ENCODE measurements around the gene ATG7.
"Not testable (repeated sequence)": the region's sequence is repeated elsewhere in the genome, so short reads cannot be mapped to it uniquely, and the experiment has no call there.

Gene ATG7

DNA sequence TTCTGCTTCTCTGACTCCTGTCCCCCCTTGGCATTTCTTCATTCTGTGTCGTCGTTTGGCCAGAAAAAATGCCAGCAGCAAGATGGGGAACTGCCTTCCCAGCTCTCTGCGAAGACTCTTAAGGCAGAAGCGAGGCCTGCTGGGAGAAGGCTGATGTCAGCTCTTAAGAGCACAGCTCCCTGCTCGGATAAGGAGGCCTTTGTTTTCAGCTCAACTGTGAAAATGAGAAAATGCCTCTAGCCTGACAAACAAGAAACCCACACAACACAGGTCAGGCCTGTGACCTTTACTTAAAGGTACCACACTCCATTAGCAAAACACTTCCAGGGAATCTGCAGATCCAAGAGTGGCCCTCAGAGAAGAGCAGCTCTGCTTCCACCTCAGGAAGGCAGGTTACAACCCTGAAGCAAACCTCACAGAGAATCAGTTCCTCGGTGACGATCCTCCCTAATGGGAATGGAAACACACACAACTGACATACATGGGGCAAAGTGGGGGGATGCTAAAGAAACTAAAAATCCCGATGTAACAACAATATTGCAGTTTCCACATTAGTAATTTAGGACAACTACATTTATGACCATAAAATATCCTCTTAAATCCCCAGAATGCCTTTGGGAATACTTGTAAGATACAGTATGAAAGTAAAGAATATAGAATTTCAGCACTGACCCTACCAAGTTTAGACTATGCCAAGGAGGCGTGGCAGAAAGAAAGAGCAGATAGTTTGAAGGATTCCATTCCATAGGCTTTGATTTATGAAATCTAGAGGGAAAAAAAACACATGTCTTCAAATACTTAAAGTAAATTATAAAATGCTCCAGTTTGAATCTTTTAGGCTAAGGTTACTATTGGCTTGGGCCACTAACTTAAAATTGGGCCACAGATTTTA, 319.4 kb downstream of the ATG7 start:
- no peaks in the 10 kb centered on the region for H3K27me3 ChIP-seq (ENCODE audit: control insufficient read depth, low read length)
- no peak overlapping the region for H3K27ac ChIP-seq (ENCODE audit: low read depth, low read length)
- no peaks in the 10 kb centered on the region for H3K9me2 ChIP-seq (replicated peaks; ENCODE audit: control insufficient read depth, low read length)
- H3K4me1 ChIP-seq (ENCODE audit: control insufficient read depth, low read length), result peaks cover 81% of the 10 kb centered on the region
- peaks cover 84% of the 10 kb centered on the region for H3K36me3 ChIP-seq (ENCODE audit: control insufficient read depth, low read length)
- peaks cover 37% of the 10 kb centered on the region for H4K20me1 ChIP-seq (ENCODE audit: control insufficient read depth, insufficient read depth, low read depth, low read length)
- no peaks in the 10 kb centered on the region for H3K9me3 ChIP-seq (ENCODE audit: control insufficient read depth, insufficient read depth, low read length)
- peaks cover 2% of the 10 kb centered on the region; the same call in 1 of the 2 replicates for H3F3A ChIP-seq (ENCODE audit: control insufficient read depth, insufficient read depth)
- peaks cover 94% of the 10 kb centered on the region for H3K79me2 ChIP-seq (ENCODE audit: control insufficient read depth, low read length)
- TF ChIP-seq EZH2phosphoT487 (IDR thresholded peaks at IDR 0.05; ENCODE audit: borderline replicate concordance, low read length), result no peak
- TF ChIP-seq, protein P1, sequence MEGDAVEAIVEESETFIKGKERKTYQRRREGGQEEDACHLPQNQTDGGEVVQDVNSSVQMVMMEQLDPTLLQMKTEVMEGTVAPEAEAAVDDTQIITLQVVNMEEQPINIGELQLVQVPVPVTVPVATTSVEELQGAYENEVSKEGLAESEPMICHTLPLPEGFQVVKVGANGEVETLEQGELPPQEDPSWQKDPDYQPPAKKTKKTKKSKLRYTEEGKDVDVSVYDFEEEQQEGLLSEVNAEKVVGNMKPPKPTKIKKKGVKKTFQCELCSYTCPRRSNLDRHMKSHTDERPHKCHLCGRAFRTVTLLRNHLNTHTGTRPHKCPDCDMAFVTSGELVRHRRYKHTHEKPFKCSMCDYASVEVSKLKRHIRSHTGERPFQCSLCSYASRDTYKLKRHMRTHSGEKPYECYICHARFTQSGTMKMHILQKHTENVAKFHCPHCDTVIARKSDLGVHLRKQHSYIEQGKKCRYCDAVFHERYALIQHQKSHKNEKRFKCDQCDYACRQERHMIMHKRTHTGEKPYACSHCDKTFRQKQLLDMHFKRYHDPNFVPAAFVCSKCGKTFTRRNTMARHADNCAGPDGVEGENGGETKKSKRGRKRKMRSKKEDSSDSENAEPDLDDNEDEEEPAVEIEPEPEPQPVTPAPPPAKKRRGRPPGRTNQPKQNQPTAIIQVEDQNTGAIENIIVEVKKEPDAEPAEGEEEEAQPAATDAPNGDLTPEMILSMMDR (IDR thresholded peaks at IDR 0.05; ENCODE audit: low read depth, low read length, poor library complexity, severe bottlenecking), result no peak
- no peak overlapping the region for H3K4me3 ChIP-seq (ENCODE audit: low read length)
- no peak overlapping the region for H3K4me2 ChIP-seq (ENCODE audit: low read length)

DNA sequence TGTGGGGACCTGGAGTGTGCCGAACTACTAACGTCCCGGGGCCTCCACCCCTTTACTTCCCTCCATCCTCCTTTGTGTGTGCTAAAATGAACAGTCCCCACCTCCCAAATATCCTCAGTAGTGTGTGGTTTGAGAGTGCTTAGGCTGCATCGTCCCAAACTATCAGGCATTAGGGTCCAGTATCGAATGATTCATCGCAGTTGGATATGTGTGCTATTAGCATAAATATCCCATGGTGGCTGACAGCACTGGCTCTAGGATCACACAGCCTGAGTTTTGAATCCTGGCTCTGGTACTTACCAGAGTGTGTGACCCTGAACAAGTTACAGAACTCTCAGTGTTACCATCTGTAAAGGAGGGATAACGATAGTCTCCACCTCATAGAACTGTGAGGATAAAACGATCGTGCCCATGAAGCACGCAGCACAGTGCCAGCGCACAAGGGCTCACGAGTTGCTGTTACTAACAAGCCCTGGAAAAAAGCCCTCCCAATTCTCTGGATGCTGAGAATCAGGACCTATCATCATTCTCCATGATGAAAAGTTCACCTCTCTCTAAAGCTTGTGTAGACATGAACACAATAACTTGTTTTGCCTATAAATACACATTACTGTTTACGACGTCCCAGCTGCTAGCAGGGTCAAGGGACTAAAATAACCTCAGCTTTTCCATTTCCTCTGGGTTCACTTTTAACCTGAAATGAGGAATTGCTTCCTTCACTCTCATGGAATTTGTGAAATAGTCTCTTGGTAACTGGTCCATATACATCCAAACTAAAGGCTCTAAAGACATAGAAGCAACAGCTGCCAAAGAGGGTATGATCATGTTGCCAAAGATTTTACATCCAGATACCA, 320.5 kb downstream of the ATG7 start:
- H3K4me2 ChIP-seq (ENCODE audit: low read length), result no peak overlapping the region
- H3K4me3 ChIP-seq (ENCODE audit: low read length), result no peak overlapping the region
- TF ChIP-seq EZH2phosphoT487 (IDR thresholded peaks at IDR 0.05; ENCODE audit: borderline replicate concordance, low read length), result no peak
- TF ChIP-seq, protein P1 (IDR thresholded peaks at IDR 0.05; ENCODE audit: low read depth, low read length, poor library complexity, severe bottlenecking), result no peak
- 0 out of 2 replicates have a peak, but pooled peaks cover 2% of the 10 kb centered on the region for H3F3A ChIP-seq (ENCODE audit: control insufficient read depth, insufficient read depth)
- no peaks in the 10 kb centered on the region for H3K9me2 ChIP-seq (replicated peaks; ENCODE audit: control insufficient read depth, low read length)
- H3K9me3 ChIP-seq (ENCODE audit: control insufficient read depth, insufficient read depth, low read length), result peaks cover 6% of the 10 kb centered on the region; the same call in 1 of the 2 replicates
- peaks cover 87% of the 10 kb centered on the region for H3K36me3 ChIP-seq (ENCODE audit: control insufficient read depth, low read length)
- H3K79me2 ChIP-seq (ENCODE audit: control insufficient read depth, low read length), result peaks cover 94% of the 10 kb centered on the region
- H4K20me1 ChIP-seq (ENCODE audit: control insufficient read depth, insufficient read depth, low read depth, low read length), result peaks cover 37% of the 10 kb centered on the region
- no peaks in the 10 kb centered on the region for H3K27me3 ChIP-seq (ENCODE audit: control insufficient read depth, low read length)
- H3K27ac ChIP-seq (ENCODE audit: low read depth, low read length), result no peak overlapping the region
- H3K4me1 ChIP-seq (ENCODE audit: control insufficient read depth, low read length), result peaks cover 87% of the 10 kb centered on the region

DNA sequence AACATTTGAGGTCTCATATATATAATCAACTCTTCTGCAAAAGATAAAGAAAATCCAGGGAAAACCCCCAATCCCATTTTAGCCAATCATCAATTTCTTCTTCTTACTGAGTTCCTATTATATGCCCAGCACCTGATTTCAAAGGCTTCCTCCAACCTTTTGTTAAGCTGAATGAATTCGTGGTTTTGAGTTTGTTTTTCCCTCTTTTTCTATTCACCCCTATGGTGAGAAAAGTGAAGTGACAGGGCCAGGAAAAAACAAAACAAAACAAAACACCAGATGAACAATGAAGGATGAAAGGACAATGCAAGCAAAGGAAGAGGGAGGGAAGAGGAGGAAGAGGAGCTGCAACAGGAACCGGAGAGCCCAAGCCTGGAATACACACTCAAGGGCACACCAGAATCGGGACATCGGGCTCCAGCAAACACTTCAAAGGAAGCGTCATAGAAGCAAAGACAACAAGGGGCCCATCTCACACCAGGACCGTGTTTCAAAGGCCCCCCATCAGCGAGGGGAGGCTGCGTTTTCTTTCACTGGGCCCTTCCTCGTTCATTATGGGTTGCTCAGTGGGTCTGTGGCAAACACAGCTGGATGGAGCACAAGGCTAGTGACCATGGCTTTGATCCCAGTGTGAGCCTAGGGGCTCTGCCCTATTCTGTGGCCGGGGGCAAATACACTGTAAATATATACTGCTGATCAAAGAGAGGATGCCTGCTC, 321.3 kb downstream of the ATG7 start:
- H3K79me2 ChIP-seq (ENCODE audit: control insufficient read depth, low read length), result peaks cover 94% of the 10 kb centered on the region
- H3F3A ChIP-seq (ENCODE audit: control insufficient read depth, insufficient read depth), result 0 out of 2 replicates have a peak, but pooled peaks cover 2% of the 10 kb centered on the region
- H3K4me1 ChIP-seq (ENCODE audit: control insufficient read depth, low read length), result peaks cover 88% of the 10 kb centered on the region
- no peak overlapping the region for H3K4me3 ChIP-seq (ENCODE audit: low read length)
- H3K9me2 ChIP-seq (replicated peaks; ENCODE audit: control insufficient read depth, low read length), result no peaks in the 10 kb centered on the region
- no peak overlapping the region for H3K27ac ChIP-seq (ENCODE audit: low read depth, low read length)
- H3K9me3 ChIP-seq (ENCODE audit: control insufficient read depth, insufficient read depth, low read length), result peaks cover 12% of the 10 kb centered on the region; the same call in 1 of the 2 replicates
- TF ChIP-seq, protein P1 (IDR thresholded peaks at IDR 0.05; ENCODE audit: low read depth, low read length, poor library complexity, severe bottlenecking), result no peak
- TF ChIP-seq EZH2phosphoT487 (IDR thresholded peaks at IDR 0.05; ENCODE audit: borderline replicate concordance, low read length), result no peak
- H3K4me2 ChIP-seq (ENCODE audit: low read length), result no peak overlapping the region
- H3K27me3 ChIP-seq (ENCODE audit: control insufficient read depth, low read length), result no peaks in the 10 kb centered on the region
- H4K20me1 ChIP-seq (ENCODE audit: control insufficient read depth, insufficient read depth, low read depth, low read length), result peaks cover 32% of the 10 kb centered on the region
- peaks cover 90% of the 10 kb centered on the region for H3K36me3 ChIP-seq (ENCODE audit: control insufficient read depth, low read length)

DNA sequence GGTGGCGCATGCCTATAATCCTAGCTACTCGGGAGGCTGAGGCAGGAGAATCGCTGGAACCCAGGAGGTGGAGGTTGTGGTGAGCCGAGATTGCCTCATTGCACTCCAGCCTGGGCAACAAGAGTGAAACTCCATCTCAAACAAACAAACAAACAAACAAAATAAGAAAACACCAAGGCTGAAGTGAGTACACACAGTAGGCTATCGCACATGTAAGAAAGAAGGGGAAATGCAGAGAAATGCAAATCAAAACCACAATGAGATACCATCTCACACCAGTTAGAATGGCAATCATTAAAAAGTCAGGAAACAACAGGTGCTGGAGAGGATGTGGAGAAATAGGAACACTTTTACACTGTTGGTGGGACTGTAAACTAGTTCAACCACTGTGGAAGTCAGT, 322.8 kb downstream of the ATG7 start:
- H3K9me2 ChIP-seq (replicated peaks; ENCODE audit: control insufficient read depth, low read length); H3K27ac ChIP-seq (ENCODE audit: low read depth, low read length); H3F3A ChIP-seq (ENCODE audit: control insufficient read depth, insufficient read depth); H3K4me3 ChIP-seq (ENCODE audit: low read length); H3K4me2 ChIP-seq (ENCODE audit: low read length); H3K27me3 ChIP-seq (ENCODE audit: control insufficient read depth, low read length): not testable (repeated sequence)
- peaks cover 18% of the 10 kb centered on the region; the same call in 1 of the 2 replicates for H4K20me1 ChIP-seq (ENCODE audit: control insufficient read depth, insufficient read depth, low read depth, low read length)
- peaks cover 89% of the 10 kb centered on the region for H3K36me3 ChIP-seq (ENCODE audit: control insufficient read depth, low read length)
- H3K79me2 ChIP-seq (ENCODE audit: control insufficient read depth, low read length), result peaks cover 93% of the 10 kb centered on the region
- H3K9me3 ChIP-seq (ENCODE audit: control insufficient read depth, insufficient read depth, low read length), result peaks cover 12% of the 10 kb centered on the region; the same call in 1 of the 2 replicates
- H3K4me1 ChIP-seq (ENCODE audit: control insufficient read depth, low read length), result peaks cover 88% of the 10 kb centered on the region

Measured in DOHH2 (cell line).